GM21576 (cell line): Measurements from ENCODE around the gene CPEB2.
"Not testable (repeated sequence)": the region's sequence is repeated elsewhere in the genome, so short reads cannot be mapped to it uniquely, and the experiment has no call there.

Source experiments
- ATAC-seq: cut with Tn5 transposase; IDR thresholded peaks from one replicate; pipeline ENCODE4 v1.9.1; 2021; ENCODE audit warnings: mild to moderate bottlenecking, moderate library complexity; ENCODE audit not compliant: unreplicated experiment

The CPEB2 gene

DNA sequence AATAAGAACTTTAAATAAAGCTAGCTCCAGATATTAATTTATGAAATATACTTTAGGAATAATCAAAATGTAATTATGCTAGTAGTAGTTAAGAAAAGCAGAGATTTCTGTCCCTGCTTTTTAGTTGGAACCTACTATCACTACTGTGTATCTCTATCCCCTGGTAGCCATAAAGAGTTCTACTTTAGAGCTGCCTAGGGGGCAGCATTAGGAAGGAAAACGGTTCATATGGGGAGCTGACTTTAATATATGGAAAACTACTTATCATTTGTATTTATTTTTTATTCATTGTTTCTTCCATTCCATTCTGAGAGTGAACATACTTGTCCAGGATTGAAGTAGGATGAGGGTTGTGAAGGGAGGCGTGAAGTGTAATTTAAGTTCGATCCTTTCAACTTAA lies 40.9 kb downstream of the CPEB2 start:
- no peak for ATAC-seq

DNA sequence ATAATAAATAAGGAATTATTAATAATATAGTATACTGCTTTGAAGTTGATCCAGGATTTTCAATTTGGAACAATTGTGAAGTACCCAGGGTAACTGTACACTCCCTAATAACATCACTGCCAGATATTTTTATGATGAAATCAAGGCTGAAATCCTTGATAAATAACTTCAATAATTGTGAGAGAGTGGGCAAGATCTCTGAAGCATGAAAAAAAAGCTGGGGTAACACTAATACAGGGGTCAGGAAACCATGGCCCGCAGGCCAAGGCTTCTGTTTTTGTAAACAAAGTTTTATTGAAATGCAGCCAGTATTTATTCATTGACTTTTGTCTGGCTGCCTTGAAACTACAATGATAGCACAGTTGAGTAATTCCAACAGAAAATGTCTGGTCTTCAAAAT lies 41.6 kb downstream of the CPEB2 start:
- ATAC-seq: no peak

DNA sequence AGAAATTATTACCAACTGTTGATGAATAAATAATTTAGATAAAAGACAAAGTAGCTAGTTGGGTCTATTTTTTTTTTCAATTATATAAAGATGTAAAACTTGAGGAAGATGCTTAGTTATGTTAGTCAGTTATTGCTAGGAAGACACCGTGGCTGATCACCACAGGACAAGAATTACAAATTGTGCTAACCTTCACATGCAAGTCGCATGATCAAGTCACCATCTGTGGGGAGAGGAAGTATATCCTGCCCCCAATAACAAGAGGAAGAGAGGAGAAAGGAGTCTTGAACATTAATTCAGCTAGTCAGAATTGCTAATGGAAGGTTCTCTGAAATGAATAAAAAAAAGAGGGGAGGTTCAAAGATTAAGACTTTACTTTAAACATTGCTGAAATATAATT lies 52.3 kb downstream of the CPEB2 start:
- no peak for ATAC-seq

DNA sequence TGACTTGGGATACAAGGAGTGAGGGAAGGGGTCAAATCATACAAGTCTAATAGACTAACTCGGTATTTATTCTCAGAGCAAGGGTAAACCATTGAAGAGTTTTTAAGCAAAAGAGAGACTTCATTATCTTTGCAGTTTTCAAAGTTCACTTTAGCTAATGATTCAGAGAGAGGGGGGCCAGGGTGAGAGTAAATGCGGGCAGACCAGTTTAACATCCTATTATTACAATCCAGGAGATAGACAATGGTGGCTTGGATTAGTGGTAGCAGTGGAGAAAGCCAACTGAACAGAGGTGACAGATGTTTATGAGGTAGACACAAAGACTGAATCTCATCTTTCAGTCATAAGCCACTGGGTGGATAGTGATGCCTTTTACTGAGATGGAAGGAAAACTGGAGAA lies 57.9 kb downstream of the CPEB2 start:
- ATAC-seq: no peak

DNA sequence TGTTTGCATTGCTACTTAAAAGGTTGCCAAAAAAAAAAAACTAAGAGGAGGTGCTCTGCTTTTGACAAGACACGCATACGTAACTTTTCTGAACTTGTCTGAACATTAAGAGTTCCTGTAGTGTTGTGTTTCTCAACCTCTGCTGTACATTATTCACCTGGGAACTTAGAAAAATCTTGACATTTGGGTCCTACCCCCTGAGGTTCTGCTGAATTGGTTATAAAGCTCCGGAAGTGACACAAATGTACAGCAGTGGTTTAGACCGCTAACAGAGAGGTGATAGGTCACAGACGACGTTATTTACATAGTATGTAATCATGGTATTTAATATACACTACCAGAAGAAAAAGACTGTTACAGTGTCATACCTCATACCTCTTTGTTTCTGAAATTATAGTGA lies 61.1 kb downstream of the CPEB2 start:
- no peak for ATAC-seq

DNA sequence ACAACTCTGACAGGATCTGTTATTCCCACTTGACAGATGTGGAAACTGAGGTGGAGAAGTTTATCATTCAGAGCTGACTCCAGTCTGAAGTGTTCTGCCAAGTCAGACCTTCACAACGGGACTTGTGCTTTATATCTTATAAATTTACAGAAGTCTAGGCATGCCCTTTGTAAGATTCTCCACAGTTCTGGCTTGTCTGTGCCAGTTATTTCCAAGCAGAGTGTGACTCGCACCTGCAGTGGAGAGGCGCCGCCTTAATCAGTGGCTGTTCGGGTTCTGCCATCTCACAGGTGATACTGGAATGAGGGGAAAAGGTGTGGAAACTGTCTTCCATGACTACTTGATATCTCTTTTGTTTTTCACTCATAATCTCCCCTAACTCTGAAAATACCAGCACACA lies 63.2 kb downstream of the CPEB2 start:
- ATAC-seq: no peak

DNA sequence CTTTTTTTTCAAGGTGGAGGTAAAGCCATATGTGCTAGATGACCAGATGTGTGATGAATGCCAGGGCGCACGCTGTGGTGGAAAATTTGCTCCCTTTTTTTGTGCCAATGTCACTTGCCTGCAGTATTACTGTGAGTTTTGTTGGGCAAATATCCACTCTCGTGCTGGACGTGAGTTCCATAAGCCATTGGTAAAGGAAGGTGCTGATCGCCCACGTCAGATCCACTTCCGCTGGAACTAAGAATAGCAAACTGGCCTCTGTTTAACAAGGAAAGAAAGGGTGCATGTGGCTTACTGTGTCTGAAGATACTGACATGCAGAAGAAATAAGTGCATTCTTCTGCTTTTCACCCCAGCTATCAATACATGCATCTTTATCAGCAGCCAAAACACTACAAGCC lies 63.9 kb downstream of the CPEB2 start:
- no peak for ATAC-seq

DNA sequence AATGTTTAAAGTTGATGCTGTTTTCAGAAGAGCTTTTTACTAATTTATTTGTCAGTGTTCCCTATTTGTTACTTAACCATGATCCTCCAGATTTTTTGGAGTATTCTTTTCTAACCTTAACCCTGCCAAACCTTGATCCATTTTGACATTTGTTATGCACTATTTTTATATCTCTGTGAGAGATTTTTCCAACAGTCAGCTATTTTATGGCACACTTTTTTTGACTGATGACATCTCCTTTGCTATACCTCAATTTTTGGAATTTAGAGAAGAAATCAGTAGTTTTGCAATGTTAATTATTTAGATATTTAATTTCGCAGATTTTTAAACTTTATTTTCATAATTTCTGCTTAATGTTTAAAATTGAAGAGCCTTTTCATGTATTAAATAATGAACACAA lies 66.0 kb downstream of the CPEB2 start:
- ATAC-seq: no peak

DNA sequence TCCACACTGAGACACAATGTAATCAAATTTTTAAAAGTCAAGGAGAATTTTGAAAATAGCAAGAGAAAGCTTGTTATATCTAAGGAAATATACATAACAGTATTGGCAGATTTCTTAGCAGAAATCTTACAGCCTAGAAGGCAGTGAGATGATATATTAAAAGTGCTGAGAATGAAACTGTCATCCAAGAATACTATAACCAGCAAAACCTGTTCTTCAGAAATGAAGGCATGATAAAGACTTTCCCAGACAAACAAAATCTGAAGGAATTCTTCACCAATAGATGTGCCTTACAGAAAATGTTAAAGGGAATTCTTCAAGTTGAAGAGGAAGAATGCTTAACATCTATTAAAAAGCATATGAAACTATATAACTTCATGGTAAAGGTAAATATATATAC lies 73.6 kb downstream of the CPEB2 start:
- no peak for ATAC-seq

DNA sequence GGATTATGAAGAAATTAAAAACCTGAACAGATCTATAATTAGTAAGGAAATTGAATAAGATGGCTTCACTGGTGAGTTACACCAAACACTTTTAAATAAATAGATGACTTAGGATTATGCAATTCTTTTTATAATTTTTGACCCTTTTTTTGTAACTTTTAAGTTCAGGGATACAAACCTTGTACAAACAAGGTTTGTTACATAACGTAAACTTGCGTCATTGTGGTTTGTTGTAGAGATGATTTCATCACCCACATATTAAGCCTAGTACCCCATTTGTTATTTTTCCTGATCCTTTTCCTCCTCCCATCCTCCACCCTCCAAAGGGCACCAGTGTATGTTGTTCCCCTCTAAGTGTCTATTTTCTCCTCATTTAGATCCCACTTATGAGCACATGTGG lies 75.7 kb downstream of the CPEB2 start:
- no peak for ATAC-seq

DNA sequence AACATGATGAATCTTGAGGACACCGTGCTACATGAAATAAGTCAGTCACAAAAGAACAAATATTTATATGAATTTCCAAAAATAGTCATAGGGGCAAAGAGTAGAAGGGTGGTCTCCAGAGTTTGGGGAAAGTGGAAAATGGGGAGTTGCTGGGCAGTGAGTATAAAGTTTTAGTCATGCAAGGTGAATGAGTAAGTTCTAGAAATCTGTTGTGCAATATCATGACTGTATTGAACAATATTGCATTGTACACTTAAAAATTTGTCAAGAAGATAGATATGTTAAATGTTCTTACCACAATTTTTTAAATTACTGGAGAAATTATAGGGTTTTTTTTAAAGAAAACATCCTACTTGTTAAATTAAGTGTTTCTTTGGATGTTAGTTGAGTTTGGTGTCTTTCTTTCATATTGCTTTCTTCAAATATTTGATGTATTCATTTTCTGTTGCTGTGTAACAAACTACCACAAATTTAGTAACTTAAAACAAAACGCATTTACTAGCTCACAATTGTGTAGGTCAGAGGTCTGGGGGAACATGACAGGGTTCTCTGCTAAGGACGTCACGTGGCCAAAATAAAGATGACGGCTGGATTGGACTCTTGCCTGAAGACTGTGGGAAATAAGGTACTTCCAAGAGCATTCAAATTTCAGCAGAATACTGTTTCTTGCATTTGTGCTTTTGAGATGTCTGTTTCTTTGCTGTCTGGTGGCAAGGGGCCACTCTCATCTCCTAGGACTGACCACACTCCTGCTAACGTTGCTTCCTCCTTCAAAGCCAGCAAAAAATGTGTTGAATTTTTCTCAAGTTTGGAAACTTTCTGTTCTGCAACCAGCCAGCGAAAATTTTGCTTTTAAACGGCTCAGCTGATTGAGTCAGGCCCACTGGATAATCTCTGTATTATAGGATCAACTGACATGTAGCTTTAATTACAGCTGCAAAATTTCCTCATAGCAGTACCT lies 76.7 kb downstream of the CPEB2 start:
- ATAC-seq: no peak

DNA sequence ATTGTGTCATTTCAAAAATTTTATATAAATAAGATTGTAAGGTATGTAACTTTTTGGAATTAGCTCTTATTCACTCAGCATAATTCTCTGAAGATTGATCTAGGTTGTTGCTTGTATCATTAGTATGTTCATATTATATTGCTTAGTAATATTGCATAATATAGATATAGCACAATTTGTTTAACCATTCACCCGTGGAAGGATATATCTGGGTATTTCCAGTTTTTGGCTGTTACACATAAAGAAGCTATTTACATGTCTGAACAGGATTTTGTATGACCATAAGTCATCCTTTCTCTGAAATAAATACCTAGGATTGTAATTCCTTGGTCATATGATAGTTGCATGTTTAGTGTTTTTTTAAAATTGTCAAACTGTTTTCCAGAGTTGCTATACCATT lies 82.5 kb downstream of the CPEB2 start:
- ATAC-seq: no peak

DNA sequence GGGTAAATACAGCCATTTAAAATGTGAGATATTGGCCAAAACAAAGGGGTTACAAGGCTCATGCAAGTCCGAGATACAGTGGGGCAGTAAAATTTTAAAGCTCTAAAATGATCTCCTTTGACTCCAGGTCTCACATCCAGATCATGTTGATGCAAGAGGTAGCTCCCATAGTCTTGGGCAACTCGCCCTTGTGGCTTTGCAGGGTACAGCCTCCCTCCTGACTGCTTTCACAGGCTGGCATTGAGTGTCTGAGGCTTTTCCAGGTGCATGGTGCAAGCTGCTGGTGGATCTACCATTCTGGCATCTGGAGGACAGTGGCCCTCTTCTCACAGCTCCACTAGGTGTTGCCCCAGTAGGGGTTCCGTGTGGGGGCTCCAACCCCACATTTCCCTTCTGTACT lies 83.5 kb downstream of the CPEB2 start:
- not testable (repeated sequence) for ATAC-seq

DNA sequence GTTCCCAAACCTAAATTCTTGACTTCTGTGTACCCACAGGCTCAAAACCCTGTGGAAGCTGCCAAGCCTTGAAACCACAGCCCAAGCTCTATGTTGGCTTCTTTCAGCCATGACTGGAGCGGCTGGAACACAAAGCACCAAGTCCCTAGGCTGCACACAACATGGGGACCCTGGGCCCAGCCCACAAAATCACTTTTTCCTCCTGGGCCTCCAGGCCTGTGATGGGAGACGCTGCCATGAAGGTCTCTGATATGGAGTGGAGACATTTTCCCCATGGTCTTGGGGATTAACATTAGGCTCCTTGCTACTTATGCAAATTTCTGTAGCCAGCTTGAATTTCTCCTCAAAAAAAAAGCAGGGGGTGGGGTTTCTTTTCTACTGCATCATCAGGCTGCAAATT lies 84.0 kb downstream of the CPEB2 start:
- not testable (repeated sequence) for ATAC-seq

DNA sequence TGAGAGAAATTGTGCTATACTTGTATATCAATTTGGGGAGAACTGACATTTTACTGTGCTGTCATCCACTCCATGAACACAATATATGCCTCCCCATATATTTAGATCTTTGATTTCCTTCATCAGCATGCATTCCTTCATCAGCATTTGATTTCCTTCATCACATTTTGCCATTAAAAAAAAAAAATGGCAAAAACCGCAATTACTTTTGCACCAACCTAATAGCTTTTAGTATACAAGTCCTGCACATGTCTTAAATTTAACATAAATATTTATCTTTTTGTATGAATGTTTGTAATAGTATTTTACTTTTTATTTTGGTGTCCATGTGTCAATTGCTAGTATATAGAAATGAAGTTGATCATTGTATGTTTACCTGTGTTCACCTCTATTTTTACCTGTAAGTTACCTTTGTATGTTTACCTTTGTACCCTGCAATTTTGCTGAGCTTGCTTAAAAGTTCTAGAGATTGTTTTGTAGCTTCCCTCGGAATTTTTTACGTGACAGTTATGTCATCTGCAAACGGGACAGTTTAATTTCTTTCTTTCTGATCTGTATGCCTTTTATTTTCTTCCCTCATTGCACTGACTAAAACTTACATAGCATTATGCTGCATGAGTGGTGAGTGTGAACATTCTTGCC lies 86.2 kb downstream of the CPEB2 start:
- no peak for ATAC-seq

DNA sequence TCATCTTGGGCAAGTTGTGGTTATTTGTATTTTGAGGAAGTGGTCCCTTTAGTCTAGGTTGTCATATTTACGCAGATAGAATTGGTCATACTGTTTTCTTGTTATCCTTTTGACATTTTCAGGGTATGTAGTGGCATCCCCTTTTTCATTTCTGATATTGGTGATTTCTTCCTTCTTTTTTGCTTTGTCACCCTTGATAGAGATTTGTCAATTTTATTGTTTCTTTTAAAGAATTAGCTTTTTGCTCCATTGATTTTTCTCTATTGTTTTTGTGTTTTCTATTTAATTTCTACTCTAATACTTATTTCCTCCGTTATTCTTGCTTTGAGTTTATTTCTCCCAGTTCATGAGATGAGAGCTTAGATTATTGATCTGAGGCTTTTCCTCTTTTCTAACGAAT lies 87.7 kb downstream of the CPEB2 start:
- ATAC-seq: no peak

DNA sequence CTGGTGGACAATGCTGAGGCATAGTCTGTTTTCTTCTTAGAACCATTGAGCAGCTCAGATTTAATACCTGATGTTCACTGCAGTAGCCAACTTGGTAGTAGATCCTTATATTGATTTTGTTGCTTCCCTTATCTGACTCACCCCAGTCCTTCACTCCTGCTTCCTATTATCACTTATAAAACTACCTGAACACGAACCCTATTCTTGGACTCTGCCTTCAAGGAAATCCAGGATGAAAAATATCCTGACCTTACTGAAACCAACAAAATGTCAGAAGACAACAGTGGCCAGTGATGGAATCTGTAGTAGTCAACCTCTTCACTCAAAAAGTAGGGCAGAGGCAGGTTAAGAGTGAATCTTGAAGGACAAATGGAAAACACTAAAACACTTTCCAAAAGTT lies 98.1 kb downstream of the CPEB2 start:
- no peak for ATAC-seq

DNA sequence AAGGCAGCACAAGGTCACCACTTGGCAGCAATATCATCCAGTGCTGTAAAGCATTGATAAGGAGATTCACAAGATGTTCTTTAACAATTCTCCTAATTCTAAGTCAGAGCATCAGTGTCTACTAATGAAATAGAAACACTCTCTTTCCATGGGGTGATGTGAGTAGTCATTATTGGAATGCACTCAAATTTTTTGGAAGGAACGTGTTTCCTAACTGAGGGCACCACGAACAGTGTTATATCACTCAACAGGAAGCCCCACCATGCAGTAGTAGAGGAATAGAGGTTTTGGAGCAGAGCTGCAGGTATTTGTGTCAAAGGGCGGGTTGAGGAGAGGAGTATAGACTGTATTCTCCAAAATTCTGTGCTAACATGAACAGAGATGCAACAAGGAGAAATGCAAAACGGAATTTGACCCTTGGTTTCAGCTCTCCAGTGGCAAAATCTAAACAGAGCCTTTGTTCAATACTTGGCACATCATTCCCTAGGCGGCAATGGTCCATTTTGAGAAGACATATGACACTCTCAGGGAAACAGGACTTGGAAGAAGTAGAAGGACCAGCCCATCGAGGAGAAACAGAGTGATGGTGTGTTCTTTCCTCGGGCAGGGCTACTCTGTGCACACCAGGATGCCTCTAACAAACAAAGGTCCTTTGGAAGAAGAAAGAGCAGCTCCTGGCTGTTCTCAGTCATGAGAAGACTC lies 98.9 kb downstream of the CPEB2 start:
- no peak for ATAC-seq

DNA sequence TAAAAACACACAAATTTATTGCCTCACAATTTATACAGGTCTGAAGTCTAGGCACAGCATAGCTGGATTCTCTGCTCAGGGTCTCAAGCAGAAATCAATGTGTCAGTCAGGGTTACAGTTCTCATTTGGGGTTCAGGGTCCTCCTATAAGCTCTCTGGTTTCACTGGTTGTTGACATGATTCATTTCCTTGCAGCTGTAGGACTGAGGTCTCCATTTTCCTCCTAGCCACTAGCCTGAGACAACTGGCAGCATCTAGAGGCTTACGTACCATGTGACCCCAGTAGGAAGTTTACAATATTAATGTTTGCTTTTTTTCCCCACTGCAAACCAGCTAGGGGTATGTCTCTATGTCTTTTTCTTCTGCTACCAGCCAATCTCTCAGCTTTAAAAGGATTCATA lies 102.5 kb downstream of the CPEB2 start:
- no peak for ATAC-seq

DNA sequence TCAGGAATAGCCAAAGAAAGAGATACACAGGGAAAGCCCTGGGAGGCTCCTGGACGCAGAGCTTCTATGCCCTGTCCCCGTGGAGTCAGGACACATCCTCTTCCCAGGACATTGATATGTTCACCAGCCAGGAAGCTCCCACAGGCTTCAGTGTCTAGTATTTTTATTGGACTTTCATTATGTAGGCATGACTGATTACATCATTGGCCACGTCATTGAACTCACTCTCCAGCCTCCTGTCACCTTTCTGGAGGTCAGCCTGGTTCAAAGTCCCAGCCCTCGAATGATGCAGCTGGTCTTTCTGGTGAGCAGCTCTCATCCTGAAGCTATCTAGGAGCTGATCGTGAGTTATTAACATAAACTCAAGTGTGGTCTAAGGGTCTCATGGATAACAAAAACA lies 104.1 kb downstream of the CPEB2 start:
- ATAC-seq: no peak

DNA sequence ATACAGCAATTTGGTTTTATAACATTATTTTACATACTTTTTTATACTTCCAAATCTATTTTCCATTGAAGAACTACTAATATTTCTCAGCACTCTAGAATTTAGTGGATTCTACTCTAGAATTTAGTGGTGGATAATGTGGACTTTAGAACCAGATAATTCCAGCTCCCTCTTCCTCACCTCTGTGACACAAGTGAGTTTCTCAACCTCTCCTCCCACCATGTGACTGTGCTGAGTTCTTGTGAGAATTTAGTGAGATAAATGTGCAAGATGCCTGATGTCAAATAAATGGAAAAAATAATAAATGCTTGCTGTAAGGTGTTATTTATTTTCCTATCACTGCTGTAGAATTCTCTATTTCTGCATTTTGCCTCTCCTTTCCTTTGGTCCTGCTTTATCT lies 107.3 kb downstream of the CPEB2 start:
- no peak for ATAC-seq

DNA sequence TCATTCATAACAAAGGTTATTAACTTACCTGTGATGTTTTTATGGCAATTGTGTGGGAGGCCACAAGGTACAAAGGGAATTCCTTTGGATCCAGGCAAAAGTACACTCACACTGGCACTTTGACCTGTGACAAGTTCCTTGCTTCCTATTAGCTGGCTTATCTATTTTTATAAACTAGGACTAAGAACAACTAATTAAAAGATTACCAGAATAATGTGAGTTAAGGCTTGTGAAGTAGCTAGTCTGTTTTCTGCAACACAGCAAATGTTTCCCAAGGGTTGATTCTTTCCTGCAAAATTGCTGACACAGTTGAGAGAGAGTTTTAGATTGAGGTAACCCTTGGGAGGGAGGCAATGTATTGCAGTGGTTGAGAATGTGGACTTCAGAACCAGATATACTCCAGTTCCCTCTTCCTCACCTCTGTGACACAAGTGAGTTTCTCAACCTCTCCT lies 107.9 kb downstream of the CPEB2 start:
- no peak for ATAC-seq
